CD4-positive, alpha-beta T cell (primary cell): Measurements from ENCODE around the gene SMARCA2. TPM values are rescaled to one million over a fixed set of nuclear protein-coding genes. Genes with fewer than 3 reads are reported as not detected.

Experiments used
- ATAC-seq: fragments of 200-7000 bp; cut with Tn5 transposase; one replicate; pipeline ENCODE4 v1.10.0; 2022; ENCODE audit warnings: mild to moderate bottlenecking; ENCODE audit not compliant: poor library complexity
- CTCF ChIA-PET: fragments of 350-600 bp; sonication (Branson Sonifier 250); formaldehyde crosslinking; loops from one replicate; lab custom pipeline; 2021; ENCODE audit warnings: antibody characterized with exemption, inconsistent platforms; lab: Charles Lee
- POLR2A ChIA-PET: fragments of 350-600 bp; sonication (Branson Sonifier 250); formaldehyde crosslinking; loops from one replicate; lab custom pipeline; 2021; ENCODE audit warnings: antibody characterized with exemption, inconsistent platforms; lab: Charles Lee
- DNase-seq, 14 experiments: peaks; one replicate each; pipeline ENCODE4 v3.0.0-alpha.2; 2013 to 2020; ENCODE audit warnings: mixed read lengths in 2 of 14
- H3K27ac ChIP-seq, 2 donors: one replicate each; pipeline versions ENCODE4 v1.5.1 to v1.7.0; 2013; ENCODE audit warnings: low read length in 2 of 2, low read depth in 1 of 2, mild to moderate bottlenecking in 1 of 2
- H3K27me3 ChIP-seq, 2 experiments: 1 replicate in 1 of 2; 2 replicates in 1 of 2; pipeline versions ENCODE4 v1.6.1 to v1.7.0; 2013; ENCODE audit warnings: low read length in 2 of 2, control low read depth in 1 of 2, mild to moderate bottlenecking in 1 of 2, moderate library complexity in 1 of 2; ENCODE audit not compliant: insufficient read depth in 2 of 2, control insufficient read depth in 1 of 2
- H3K36me3 ChIP-seq: one replicate; pipeline ENCODE4 v1.6.1; 2013; ENCODE audit warnings: low read length, control low read depth; ENCODE audit not compliant: insufficient read depth
- H3K4me1 ChIP-seq: one replicate; pipeline ENCODE4 v1.6.1; 2013; ENCODE audit warnings: low read length, control low read depth; ENCODE audit not compliant: insufficient read depth
- H3K4me3 ChIP-seq: one replicate; pipeline ENCODE4 v1.5.1; 2013; ENCODE audit warnings: mild to moderate bottlenecking, low read length, moderate library complexity
- H3K9me3 ChIP-seq, 2 experiments: 1 replicate in 1 of 2; 2 replicates in 1 of 2; pipeline versions ENCODE4 v1.6.1 to v1.7.0; 2013; ENCODE audit warnings: low read length in 2 of 2, mild to moderate bottlenecking in 2 of 2, control low read depth in 1 of 2, moderate library complexity in 1 of 2; ENCODE audit not compliant: control insufficient read depth in 1 of 2, insufficient read depth in 1 of 2
- H3K27ac Mint-ChIP-seq: one replicate; pipeline ENCODE4 v1.8.0; 2020; ENCODE audit warnings: mixed read lengths
- H3K27me3 Mint-ChIP-seq: one replicate; pipeline ENCODE4 v1.8.0; 2021; ENCODE audit warnings: mixed read lengths
- H3K36me3 Mint-ChIP-seq: one replicate; pipeline ENCODE4 v1.8.0; 2021; ENCODE audit warnings: low read depth, mixed read lengths
- H3K4me1 Mint-ChIP-seq: one replicate; pipeline ENCODE4 v1.8.0; 2021; ENCODE audit warnings: low read depth, mixed read lengths
- H3K4me3 Mint-ChIP-seq: one replicate; pipeline ENCODE4 v1.8.0; 2020; ENCODE audit warnings: mild to moderate bottlenecking, mixed read lengths
- H3K9me3 Mint-ChIP-seq: one replicate; pipeline ENCODE4 v1.8.0; 2020; ENCODE audit warnings: mixed read lengths
- intact Hi-C, 2 experiments: fragments of 100-400 bp; cut with DNase I in 1 of 2; cut with micrococcal nuclease in 1 of 2; formaldehyde crosslinking; loops; one replicate each; pipeline versions ENCODE4 v1.15.1 to v1.9.0; 2023 to 2025; cut with DNase I, micrococcal nuclease
- total RNA-seq, 174 experiments: library from RNA in 2 of 174; stranded (reverse) in 2 of 174; gene quantifications; one replicate each; pipeline ENCODE4 v1.2.3 and lab custom pipeline; 2021 to 2026
- TF ChIP-seq, protein P1 (sequence below): fragments of 200-600 bp; IDR thresholded peaks from one replicate; pipeline ENCODE4 v1.8.0; 2022; ENCODE audit warnings: antibody characterized with exemption, mild to moderate bottlenecking

SMARCA2 gene
- total RNA-seq, 2 experiments from 2014 or later, result 268 to 272 TPM

DNA sequence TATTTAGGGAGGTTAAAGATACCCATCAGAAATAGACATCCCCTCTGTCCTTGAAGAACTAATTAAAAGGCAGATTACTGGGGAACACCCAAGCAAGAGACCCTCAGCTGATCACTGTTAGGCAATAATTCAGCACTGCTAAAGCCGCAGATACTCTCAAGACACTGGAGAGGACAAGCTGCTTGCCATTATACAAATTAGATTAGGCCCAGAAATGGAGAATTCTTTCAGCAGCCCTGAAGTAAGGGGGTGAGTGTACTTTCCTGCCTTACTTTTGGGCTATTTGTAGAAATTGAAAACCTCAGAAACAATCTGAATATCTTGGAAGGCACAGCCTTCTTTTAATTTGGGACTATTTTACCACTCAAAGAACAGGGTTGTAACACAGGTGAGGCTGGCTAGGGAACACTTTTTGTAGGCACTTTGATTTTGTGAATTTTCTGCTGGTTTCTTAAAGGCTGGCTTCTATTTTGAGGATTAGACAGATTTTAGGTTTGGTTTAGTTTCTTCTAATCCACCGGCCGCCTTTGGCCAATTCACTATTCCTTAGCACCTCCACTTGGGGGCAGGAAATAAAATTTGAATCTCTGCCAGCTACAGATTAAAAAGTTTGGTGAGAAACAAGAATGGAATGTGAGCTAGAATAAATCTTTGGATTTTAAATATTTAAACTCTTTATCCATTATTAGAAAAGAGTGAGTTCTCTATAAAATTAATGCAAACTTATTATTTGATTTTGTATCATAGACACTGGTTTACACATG lies 106.0 kb downstream of the SMARCA2 start:
- Mint-ChIP-seq H3K27me3 (no peaks in the 10 kb centered on the region), H3K9me3 (no peaks in the 10 kb centered on the region), H3K4me1 (peaks cover 35% of the 10 kb centered on the region), H3K27ac (no peak overlapping the region), H3K36me3 (peaks cover 97% of the 10 kb centered on the region), H3K4me3 (no peak overlapping the region)
- no peak for DNase-seq
- POLR2A ChIA-PET, result no interaction called here
- TF ChIP-seq, protein P1, sequence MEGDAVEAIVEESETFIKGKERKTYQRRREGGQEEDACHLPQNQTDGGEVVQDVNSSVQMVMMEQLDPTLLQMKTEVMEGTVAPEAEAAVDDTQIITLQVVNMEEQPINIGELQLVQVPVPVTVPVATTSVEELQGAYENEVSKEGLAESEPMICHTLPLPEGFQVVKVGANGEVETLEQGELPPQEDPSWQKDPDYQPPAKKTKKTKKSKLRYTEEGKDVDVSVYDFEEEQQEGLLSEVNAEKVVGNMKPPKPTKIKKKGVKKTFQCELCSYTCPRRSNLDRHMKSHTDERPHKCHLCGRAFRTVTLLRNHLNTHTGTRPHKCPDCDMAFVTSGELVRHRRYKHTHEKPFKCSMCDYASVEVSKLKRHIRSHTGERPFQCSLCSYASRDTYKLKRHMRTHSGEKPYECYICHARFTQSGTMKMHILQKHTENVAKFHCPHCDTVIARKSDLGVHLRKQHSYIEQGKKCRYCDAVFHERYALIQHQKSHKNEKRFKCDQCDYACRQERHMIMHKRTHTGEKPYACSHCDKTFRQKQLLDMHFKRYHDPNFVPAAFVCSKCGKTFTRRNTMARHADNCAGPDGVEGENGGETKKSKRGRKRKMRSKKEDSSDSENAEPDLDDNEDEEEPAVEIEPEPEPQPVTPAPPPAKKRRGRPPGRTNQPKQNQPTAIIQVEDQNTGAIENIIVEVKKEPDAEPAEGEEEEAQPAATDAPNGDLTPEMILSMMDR, result no peak
- intact Hi-C loops, result no loop called here
- Histone ChIP-seq H3K27me3 (no peaks in the 10 kb centered on the region), H3K4me1 (peaks cover 9% of the 10 kb centered on the region), H3K27ac (no peak overlapping the region), H3K9me3 (no peaks in the 10 kb centered on the region), H3K36me3 (peaks cover 77% of the 10 kb centered on the region), H3K4me3 (no peak overlapping the region)
- no peak for ATAC-seq
- CTCF ChIA-PET, result interaction anchor here (0.6 to 1.0 kb wide), 2 partner anchors 8 to 167 kb away, joined by 3 read pairs; no protein-coding TSS in a partner anchor

DNA sequence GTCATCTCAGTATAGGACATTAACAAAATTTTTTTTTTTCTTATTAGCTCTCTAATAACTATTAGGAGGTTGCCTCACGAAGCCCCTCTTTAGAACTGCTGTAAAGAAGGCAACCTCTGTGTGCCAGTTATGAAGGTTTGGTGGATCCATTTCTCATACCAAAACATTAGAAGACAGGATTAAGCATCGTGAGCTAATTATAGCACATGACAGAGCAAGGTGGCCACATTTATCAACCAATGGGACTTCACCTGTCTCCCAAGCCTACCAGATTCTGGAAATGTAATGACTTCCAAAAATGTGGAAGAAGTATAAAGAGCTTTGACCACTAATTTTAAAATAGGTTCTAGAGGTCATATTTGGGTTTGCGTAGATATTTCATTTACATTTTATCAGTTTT lies 107.2 kb downstream of the SMARCA2 start:
- intact Hi-C loops, result no loop called here
- H3K4me1 ChIP-seq, result peaks cover 15% of the 10 kb centered on the region
- peaks cover 74% of the 10 kb centered on the region for H3K36me3 ChIP-seq
- no peaks in the 10 kb centered on the region for H3K27me3 ChIP-seq
- Mint-ChIP-seq H3K36me3 (peaks cover 97% of the 10 kb centered on the region), H3K9me3 (no peaks in the 10 kb centered on the region), H3K27ac (peak overlapping the region; percentile 76), H3K27me3 (no peaks in the 10 kb centered on the region), H3K4me1 (peaks cover 47% of the 10 kb centered on the region), H3K4me3 (no peak overlapping the region)
- ChIA-PET POLR2A (interaction anchor here (0.7 kb wide), 1 partner anchor 38 kb away, joined by 3 read pairs; no protein-coding TSS in a partner anchor), CTCF (interaction anchor here (1.0 kb wide), 2 partner anchors 10 kb away, joined by 3 read pairs; no protein-coding TSS in a partner anchor)
- no peak overlapping the region for H3K27ac ChIP-seq
- TF ChIP-seq, protein P1, result no peak
- H3K9me3 ChIP-seq, result no peaks in the 10 kb centered on the region
- ATAC-seq, result no peak
- DNase-seq, result no peak
- no peak overlapping the region for H3K4me3 ChIP-seq

DNA sequence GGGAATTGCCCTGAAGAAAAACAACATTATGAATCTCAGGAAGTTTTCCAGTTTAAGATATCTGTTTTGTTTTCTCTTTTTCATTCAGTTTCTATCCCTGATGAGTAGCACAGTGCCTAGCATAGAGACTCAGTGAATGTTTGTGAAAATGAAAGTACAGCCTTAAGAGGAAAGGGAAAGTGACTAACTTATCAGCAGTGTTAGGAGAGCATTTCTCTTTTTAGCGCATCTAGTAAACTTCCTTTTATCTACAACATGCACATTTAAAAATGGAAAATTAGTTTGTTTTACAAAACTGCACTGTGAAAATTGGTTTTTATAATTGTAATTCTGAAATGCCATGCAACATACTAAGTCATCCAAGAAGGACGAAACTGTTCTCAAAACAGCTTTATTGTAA lies 110.8 kb downstream of the SMARCA2 start:
- DNase-seq, result peak in 2 of 14 experiments; percentile 17 to 52
- Mint-ChIP-seq H3K4me1 (peaks cover 76% of the 10 kb centered on the region), H3K4me3 (peak overlapping the region; percentile 18), H3K27ac (peak overlapping the region; percentile 76), H3K9me3 (no peaks in the 10 kb centered on the region), H3K36me3 (peaks cover 94% of the 10 kb centered on the region), H3K27me3 (no peaks in the 10 kb centered on the region)
- Histone ChIP-seq H3K27ac (no peak overlapping the region), H3K36me3 (peaks cover 64% of the 10 kb centered on the region), H3K4me1 (peaks cover 15% of the 10 kb centered on the region), H3K27me3 (no peaks in the 10 kb centered on the region), H3K9me3 (no peaks in the 10 kb centered on the region), H3K4me3 (peak overlapping the region; percentile 13)
- POLR2A ChIA-PET, result no interaction called here
- intact Hi-C loops, result no loop called here
- TF ChIP-seq, protein P1, result no peak
- CTCF ChIA-PET, result interaction anchor here (0.7 to 1.5 kb wide), 3 partner anchors 10 to 24 kb away, joined by 3 read pairs; no protein-coding TSS in a partner anchor
- ATAC-seq, result peak; percentile 48
